Stimulated activated naive CD4-positive, alpha-beta T cell treated with Interleukin-2 at 50 U/mL for 16 hours (primary cell): ENCODE measurements around the gene ERAP2.

Source experiments
- DNase-seq: peaks from one replicate; lab custom pipeline; 2025; lab: John Stamatoyannopoulos, UW

The ERAP2 gene

DNA sequence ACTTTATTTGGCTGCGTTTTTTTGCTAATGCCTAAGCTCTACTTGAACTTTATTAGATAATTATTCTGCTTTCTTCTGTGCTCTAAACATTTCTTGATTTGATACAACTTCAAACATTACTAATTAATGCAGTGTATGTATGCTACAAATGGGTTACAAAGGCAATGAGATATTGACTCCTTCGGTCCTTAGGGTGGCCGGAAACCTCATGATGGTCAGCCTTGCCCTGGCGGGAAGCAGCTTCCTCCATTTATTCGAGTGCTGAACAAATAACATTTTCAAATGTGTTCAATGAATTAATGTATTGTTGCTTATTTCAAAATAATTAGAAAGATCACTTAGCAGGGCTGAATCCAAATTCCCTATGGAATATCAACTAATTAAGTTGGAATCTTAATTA, 55.7 kb downstream of the ERAP2 start:
- DNase-seq, result no peak

DNA sequence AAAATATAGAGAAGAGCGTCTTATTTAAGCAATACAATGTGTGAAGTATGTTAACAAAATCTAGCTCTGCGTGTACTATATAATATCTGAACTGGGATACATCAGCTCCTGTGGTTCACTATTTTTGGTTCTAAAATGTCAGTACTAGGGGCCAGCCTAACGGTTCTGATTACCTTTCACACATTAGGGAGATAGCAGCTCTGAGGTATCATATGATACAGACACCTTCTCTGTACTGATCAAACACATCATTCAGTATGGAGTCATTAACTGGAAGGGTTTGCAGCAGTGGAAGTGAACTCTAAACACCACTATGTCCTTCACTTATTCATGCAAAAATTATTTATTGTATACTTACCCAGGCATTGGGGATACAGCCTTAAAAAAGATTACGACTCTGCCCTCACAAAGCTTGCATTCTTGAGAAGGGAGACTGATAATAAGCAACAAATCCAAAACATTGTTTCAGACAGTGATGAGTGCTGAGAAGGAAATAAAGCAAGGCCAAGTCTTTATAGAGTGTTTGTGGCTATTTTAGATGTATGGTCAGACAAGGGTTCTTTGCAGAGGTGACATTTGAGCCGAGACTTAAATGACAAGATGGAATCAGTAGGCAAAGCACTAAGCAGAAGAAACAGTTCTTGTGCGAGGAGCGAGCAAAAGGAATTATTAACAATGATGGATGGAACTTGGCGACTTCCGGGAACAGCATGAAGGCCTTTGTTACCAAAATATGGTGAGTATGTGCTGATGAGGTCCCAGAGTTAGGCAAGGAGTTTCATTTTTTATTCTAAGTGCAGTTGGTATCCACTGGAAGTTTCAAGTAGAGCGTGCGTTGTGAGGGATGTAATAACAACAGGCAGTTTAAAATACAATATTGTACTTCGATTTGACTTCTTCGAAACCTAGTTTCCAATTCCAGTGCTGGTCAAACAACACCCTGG, 57.7 kb downstream of the ERAP2 start:
- DNase-seq, result no peak

DNA sequence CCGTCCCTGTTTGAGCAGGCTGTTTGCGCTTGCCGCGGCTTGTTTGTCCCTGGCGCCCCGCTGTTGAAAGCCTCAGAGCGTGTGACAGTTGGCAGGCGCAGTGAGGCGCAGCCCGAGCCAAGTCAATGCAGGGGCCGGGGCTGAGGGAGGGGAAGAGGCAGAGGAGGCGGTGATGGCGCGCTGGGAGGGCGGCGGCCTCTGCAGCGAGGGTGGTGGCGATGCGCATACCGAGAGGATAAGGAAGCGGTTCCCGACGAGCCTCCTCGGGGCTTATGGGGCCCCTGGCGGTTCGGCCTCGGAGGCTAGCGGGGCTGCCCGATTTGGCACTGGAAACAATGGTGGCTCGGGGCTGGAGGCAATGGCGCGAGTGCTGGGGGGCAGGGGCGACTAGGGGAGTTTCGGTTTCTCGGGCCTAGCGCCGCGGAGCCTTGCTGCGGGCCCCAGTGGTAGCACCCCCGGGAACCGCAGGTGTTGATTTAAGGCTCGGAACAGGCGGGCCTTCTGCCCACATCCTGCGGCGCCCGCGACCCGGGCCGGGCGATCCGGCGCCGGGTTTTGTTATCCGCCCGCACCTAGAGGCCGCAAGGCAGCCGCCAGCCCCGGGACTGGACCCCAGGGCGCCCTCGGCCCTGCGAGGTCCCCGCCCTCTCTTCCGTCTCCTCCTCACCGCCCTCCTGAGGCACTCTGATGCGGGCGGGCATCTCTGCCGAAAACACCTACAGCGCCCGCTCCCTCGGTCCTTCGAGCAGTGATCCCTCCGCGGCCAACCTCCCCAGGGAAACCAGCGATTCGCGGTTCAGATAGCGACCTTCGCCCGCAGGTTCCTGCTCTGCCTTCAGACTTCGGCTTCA, 58.6 kb downstream of the ERAP2 start:
- peak; percentile 90 for DNase-seq

DNA sequence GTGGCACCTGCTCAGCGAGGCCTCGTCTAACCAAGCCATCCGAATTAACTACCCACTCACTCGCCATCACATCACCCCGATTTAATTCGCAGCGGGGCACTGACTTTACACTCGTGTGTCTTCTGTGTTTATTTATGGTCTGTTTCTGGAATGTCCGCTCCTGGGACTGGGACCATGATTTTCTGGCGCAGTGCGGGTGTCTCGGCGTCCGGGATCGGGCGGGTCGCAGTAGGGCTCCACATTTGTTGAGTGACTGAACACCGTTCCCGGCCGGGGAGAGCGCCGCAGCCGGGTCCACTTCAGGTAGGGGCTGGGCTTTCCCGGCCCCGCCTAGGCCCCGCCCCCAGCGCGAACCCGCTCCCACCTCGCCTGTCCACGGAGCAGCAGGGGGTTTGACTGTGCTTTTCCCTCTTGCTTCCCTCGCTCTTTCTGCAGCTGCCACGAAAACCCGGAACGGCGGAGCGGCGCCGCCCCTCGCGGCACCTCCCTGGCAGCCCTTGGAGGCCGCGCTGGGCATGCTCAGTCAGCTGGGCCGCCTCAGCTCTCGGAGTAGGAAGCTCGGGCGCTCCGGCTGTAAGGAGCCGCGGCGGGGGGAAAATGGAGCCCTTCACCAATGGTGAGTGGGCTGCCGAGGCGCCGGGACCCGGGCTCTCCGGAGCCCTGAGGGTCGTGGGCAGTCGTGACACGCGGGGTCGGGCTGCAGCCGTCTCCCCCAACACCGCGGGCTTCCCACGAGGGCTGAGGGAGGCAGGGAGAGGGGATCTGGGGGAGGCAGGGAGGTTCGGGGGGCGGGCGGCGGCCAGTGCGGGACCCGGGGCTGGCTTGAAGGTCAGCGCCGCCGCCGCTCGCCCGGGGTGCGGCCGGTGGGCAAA, 59.5 kb downstream of the ERAP2 start, which contains the start of gene LNPEP:
LNPEP (plus strand) TSS at position 522 of the 872 bp plus-strand sequence; CDS start at position 598, 76 bp downstream.
- DNase-seq, result peak; percentile 94

DNA sequence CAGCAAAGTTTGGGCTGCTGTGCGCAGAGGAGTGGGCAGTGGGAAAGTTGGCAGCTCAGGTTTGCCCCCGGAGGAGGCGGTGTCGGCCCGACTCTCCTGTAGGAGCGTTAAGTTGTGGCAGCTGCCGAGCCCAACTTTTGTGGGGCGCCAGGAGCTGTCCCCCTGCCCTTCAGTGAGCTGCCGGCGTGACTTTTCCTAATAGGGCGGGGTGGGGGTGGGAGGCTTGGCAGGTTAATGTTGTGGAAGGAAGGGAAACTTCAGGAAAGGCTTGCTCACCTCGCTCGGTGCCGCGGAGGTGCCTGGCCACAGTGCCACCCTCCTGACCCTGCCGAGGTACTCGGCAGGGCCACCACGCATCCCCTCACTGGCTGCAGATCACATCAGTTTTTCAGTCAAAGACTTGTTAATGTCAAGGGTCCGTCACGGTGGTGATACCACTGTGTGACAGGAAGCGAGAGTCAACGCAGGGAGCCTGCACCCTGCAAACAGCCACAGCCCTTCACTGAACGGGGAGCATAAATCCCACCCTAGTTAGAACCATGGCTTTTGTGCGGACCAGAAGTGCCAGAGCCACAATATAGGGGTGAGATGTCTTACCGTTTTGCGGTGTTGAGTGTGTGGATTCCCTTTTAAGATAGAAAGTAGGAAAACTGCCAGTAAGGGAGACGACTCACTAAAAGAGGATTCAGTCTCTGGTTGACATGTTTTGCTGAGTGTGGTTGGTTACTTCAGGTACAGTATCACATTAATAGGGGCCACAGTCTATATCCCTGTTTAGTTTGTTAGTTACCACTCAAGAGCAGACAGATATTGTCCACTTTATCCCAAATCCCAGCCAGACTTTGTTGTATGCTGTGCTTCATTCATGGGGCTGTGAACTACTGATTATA, 60.4 kb downstream of the ERAP2 start:
- DNase-seq, result peak; percentile 29

DNA sequence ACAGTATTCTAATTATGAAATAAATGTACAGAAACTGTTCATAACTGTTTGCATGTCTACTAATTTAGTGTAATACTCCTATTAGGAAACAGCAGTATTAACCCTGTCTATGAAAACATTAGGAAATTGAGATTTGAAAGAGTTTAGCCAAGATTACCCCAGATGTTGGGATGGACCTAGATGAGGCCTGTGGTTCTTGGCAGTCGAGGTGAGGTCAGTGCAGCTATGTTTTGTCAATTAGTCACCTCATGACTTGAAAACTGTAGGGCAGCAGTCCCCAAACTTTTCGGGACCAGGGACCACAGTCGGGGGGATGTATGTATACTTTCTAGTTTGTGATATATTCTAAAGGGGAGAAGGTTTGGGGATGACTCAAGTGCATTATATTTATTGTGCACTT, 64.3 kb downstream of the ERAP2 start:
- no peak for DNase-seq

DNA sequence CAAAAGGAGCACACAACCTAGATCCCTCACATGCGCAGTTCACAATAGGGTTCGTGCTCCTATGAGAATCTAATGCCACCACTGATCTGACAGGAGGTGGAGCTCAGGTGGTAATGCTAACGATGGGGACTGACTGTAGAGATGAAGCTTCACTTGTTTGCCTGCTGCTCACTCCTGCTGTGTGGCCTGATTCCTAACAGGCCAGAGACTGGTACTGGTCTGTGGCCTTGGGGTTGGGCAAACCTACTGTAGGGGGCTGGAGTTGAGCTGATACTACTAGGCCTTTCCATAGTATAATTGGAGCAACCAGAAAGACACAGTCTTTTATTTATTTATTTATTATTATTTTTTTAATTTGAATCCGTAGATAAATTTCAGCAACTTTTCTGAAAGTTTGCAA, 64.8 kb downstream of the ERAP2 start:
- no peak for DNase-seq

DNA sequence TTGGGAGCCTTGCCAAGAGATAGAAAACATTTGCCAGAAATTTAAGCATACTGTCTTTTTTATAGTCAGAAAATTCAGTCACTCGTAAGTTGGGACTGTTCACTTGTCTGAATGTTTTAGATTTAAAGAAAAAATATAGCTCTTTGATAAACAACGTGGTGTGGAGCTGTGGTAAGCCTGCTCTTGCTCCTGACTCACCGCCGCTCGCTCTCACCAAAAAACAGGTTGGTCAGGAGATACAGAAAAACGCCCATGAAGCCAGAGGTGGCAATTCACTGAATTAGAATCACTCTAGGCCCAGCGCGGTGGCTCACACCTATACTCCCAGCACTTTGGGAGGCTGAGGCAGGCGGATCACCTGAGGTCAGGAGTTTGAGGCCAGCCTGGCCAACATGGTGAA, 65.8 kb downstream of the ERAP2 start:
- DNase-seq, result no peak

DNA sequence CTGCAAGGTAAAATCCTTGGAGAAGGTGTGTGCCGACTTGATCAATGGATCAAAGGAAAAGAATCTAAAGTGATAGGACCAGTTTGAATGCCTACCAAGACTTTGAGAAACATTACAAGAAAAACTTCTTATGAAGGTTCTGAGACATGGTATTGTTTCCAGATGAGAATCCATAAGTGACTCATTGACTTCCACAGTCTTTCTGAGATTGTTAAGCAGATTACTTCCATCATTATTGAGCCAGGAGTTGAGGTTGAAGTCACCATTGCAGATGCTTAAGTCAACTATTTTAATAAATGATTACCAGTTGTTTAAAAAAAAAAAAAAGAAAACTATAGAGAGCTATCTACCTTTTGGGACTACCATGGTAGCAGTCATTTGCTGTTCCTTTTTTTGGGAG, 66.6 kb downstream of the ERAP2 start:
- no peak for DNase-seq

DNA sequence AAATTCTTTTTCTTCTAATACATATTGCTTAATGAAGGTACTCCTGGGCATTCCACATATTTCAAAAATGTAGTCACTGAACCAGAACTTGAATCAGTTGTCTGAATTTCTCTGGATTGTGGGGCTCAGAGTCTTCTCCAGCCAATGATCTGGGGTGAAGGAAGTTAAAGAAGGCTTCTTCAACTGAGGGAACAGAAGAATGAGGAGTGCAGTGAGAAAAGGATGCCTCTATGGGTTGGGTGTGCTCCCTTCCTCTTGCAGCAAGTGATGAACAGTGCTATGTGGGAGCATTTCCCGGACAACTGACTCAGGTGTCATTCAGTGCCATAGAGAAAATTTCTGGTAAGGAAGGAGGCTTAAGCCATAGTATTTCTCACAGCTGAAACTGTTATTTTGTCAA, 67.5 kb downstream of the ERAP2 start:
- no peak for DNase-seq

DNA sequence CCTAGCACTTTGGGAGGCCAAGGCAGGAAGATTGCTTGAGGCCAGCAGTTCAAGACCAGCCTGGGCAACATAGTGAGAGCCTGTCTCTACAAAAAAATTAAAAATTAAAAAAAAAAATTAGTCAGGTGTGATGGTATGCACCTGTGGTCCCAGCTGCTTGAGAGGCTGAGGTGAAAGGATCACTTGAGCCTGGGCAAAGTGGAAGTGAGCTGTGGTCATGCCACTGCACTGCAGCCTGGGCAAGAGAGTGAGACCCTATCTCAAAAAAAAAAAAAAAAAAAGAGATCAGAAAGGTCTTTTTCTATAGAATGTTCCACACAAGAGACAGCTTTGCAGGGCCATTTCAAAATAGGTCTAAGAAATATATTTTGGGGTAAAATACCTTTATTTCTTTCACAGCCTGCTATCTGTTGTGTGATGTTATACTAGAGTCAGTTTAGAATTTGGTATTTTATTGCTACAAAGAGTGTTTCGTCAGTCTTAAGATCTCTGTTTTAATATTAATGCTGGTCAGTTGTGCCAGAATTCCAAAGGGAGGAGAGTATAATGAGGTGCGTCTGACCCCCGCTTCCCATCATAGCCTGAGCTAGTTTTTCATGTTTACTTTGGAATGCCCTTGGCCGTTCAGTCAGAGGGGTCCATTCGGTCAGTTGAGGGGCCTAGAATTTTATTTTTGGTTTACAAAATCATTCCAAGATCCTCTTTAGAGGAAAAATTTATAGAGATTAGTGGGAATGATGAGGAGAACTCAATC, 69.0 kb downstream of the ERAP2 start:
- no peak for DNase-seq

DNA sequence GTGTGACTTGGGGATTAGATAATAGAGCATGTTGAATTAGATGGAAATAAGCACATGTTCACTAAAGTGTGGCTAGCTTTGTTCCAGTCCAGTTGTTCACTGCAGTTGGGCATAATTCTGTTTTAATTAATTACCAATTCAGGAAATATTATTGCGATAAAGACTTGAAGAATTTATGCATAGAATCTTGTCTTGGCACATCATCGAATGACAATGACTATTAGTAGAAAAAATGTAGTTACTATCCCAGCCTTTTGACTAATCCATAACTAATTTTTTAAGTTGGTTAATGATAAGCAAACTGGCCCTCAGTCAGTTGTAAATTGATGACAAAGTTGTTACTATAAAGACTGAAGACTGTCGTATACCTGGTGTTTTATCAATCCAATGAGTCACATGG, 70.1 kb downstream of the ERAP2 start:
- no peak for DNase-seq

DNA sequence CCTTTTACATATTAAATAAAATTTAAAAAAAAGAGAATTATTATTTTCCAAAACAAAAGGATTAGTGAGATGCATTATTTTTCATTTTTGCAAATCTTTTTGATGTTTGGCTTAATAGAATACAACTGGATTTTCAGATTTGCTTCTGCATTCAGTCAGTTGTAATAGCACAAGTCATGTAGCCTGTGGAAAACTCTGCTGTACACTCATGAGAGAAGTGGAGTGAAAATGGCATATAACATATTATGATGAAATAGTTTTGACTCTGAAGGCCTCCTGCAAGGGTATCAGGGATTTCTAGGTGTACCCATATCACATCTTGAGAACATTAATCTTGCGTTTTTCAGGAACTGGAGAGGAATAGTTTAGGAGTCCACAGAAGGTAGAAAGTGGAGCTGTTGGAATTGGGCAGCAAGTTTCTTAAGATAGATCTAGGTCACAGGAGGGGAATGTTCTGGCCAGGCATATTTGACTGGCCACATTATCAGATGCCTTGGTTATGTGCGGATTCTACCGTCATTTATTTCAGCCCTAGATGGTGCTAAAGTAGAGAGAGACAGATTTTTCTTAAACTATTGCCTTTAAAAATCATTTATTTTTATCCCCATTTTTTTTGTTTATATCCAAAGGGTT, 75.9 kb downstream of the ERAP2 start:
- no peak for DNase-seq

DNA sequence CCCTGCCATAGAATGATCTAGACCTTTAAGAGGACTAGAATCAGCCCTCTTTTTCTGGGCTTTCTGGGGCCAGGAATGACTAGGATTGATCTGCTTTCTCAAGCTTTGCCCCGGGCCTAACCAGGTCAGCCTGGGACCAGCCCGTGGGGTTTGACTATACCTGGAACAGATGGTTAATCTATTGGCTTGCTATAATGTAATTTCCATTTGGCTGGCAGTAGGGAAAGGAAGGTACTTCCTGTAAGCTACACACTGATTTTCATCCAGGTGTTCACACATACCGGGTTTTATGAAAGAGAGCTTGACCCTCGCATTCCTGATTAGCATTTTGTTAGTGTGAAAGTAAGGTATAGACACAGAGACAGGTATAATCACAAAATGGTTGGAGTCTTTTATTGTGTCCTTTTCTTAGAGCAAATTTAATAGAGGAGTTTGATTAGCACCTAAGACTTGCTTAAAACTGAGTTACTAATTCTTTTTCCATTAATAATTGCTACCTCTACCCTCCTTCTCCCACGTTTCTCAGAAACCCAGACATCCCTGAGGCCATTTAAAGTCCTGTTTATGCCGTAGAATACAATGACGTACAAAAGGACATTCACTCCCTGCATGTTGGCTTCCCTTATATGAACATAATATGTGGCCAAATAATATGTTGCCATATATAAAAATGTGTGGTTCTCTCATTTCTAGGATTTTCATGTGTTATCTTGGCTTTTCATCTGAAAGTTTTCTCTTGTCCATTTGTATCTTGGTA, 76.9 kb downstream of the ERAP2 start:
- no peak for DNase-seq

DNA sequence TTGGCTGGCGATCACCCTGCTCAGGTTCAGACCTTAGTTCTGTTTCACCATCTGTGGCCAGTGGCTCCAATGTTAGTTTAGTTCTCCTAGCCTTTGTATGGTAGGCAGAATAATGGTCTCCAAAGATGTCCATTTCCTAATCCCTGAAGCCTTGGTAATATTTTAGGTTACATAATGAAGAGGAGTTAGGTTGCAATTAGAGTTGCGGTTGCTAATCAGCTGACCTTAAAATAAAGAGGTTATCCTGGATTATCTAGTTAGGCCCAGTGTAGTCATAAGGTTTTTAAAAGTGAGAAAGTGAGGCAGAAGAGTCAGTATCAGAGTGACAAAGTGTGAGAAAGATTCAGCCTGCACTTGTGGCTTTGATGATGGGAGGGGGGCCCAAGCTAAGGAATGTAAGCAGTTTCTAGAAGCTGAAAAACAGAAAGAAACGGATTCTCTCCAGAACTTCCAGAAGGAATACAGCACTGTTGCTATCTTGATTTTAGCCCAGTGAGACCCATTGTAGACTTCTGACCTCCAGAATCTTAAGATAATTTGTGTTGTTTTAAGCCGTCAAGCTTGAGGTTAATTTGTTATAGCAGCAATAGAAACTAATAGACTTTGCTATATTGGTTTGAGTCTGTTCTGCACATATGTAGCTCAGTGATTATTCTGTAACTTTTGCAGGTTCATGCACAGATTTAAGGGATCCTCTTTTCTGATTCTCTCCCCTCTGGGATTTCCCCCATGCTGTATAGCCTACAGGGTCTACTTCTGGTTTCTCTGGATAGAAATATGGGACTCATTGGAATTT, 81.2 kb downstream of the ERAP2 start:
- DNase-seq, result peak; percentile 25

DNA sequence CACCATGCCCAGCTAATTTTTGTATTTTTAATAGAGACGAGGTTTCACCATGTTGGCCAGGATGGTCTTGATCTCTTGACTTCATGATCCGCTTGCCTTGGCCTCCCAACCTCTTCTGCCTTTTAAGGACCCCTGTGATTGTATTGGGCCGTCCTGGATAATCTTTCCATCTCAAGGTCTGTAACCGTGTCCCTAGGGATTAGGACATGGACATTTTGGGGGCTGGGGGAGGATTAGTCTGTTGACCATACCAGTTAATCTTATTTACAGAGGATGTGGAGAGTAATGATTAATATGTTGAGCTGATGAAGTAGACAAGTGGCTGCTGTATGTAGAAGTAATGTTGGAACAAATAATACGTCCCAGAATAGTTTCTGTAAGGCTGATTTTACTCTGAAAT, 82.7 kb downstream of the ERAP2 start:
- DNase-seq, result no peak

DNA sequence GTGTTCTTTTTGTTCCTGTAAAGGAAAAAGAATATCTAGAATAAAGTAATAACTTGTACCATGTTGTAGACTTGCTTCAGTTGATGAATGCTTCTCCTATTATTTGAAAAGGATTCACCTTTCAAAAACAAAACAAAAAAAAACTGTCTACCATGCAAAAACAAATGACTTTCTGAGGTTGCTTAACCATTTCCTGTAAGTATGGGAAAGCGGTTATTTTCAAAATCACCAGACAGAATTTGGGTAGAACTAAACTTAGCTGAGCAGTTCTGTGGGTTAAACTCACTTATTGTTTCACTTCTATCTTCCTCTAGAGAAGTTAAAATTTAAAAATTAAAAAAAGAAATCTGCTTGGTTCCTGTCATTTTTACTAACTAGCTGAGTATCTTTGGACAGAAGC, 84.8 kb downstream of the ERAP2 start:
- no peak for DNase-seq

DNA sequence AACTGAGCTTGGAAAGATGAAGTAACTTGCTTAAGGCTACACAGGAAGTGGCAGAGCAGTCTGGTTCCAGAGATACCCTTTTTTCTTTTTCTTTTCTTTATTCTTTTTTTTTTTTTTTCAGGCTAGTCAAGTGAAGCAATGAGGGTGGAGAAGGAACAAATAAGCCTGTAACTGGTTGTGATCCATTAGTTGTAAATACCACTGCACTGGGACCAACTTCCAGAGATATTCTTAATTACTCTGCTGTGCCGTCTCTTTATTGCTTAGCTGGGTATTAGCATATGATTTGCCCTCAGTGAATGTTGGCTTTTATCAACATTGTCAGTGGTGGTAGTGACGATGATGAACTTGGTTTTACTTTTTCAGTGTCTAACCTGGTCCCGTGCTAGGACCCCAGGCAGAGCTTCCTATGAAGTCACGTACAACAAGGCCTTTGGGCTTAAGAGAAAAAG, 86.3 kb downstream of the ERAP2 start:
- no peak for DNase-seq
